SK-N-SH (cell line): ENCODE measurements around the gene DLD. TPM values are rescaled to one million over a fixed set of nuclear protein-coding genes. Genes with fewer than 3 reads are reported as not detected.

Experiments
- CTCF ChIA-PET: fragments of 300-600, 350-600 bp; formaldehyde crosslinking; extraction: SDS; loops from one replicate; lab custom pipeline; 2021; lab: Yijun Ruan, JAX
- POLR2A ChIA-PET: fragments of 350-600 bp; sonication (Branson Sonifier 250); formaldehyde crosslinking; extraction: SDS; loops from one replicate; lab custom pipeline; 2020; ENCODE audit warnings: antibody characterized with exemption, inconsistent platforms; lab: Yijun Ruan, JAX
- DNase-seq: peaks from one replicate; pipeline ENCODE4 v3.0.0; 2012
- H2AFZ ChIP-seq: fragments of 200-600 bp; sonication (generic); 2 replicates; pipeline ENCODE4 v1.8.1; 2016; ENCODE audit warnings: antibody characterized with exemption, mild to moderate bottlenecking, low read depth
- H3F3A ChIP-seq: fragments of 200-600 bp; sonication (generic); replicated peaks from 2 replicates; pipeline ENCODE3; 2016; ENCODE audit warnings: antibody characterized with exemption, mild to moderate bottlenecking; ENCODE audit not compliant: insufficient read depth
- H3K27ac ChIP-seq, 2 experiments: fragments of 200-500 bp in 1 of 2; fragments of 200-600 bp in 1 of 2; sonication (Bioruptor generic) in 1 of 2; sonication (generic), shearing (Covaris generic) in 1 of 2; 2 replicates each; pipeline versions ENCODE4 v1.5.1 to v1.6.1; 2014 to 2016; ENCODE audit warnings: low read depth in 2 of 2, inconsistent platforms in 1 of 2, low read length in 1 of 2, mild to moderate bottlenecking in 1 of 2, mixed read lengths in 1 of 2
- H3K27me3 ChIP-seq: fragments of 200-600 bp; sonication (generic), shearing (Covaris generic); 2 replicates; pipeline ENCODE4 v1.6.1; 2016; ENCODE audit warnings: mixed run types; ENCODE audit not compliant: insufficient read depth
- H3K36me3 ChIP-seq, 2 experiments: fragments of 200-500 bp in 1 of 2; fragments of 200-600 bp in 1 of 2; sonication (Bioruptor generic) in 1 of 2; sonication (generic) in 1 of 2; replicated peaks in 1 of 2; 2 replicates each; pipeline versions ENCODE3 to v1.5.1; 2014 to 2016; ENCODE audit warnings: low read length in 1 of 2, mild to moderate bottlenecking in 1 of 2; ENCODE audit not compliant: insufficient read depth in 2 of 2, control insufficient read depth in 1 of 2
- H3K4me1 ChIP-seq, 2 experiments: fragments of 200-500 bp in 1 of 2; fragments of 200-600 bp in 1 of 2; sonication (Bioruptor generic) in 1 of 2; sonication (generic), shearing (Covaris generic) in 1 of 2; 2 replicates each; pipeline versions ENCODE4 v1.5.1 to v1.6.1; 2014 to 2016; ENCODE audit warnings: low read depth in 1 of 2, low read length in 1 of 2, mixed run types in 1 of 2; ENCODE audit not compliant: insufficient read depth in 2 of 2, control insufficient read depth in 1 of 2
- H3K4me2 ChIP-seq: fragments of 200-600 bp; sonication (generic), shearing (Covaris generic); 2 replicates; pipeline ENCODE4 v1.6.1; 2017; ENCODE audit warnings: mixed run types
- H3K4me3 ChIP-seq, 2 experiments: fragments of 200-500 bp in 1 of 2; fragments of 200-600 bp in 1 of 2; sonication (Bioruptor generic) in 1 of 2; sonication (generic), shearing (Covaris generic) in 1 of 2; 2 replicates each; pipeline versions ENCODE4 v1.5.1 to v1.8.1; 2014 to 2016; ENCODE audit warnings: low read depth in 2 of 2, inconsistent platforms in 1 of 2, low read length in 1 of 2, mild to moderate bottlenecking in 1 of 2, mixed read lengths in 1 of 2, moderate library complexity in 1 of 2
- H3K79me2 ChIP-seq: fragments of 200-600 bp; sonication (generic); 2 replicates; pipeline ENCODE4 v1.8.1; 2017; ENCODE audit warnings: mild to moderate bottlenecking; ENCODE audit not compliant: insufficient read depth
- H3K9ac ChIP-seq: fragments of 200-600 bp; sonication (generic); 2 replicates; pipeline ENCODE4 v1.6.1; 2017; ENCODE audit warnings: mixed run types
- H3K9me2 ChIP-seq: fragments of 200-600 bp; sonication (generic); 2 replicates; pipeline ENCODE4 v1.6.1; 2017; ENCODE audit warnings: mixed run types
- H3K9me3 ChIP-seq: fragments of 200-600 bp; sonication (generic); 2 replicates; pipeline ENCODE4 v1.6.1; 2017; ENCODE audit warnings: mixed run types, mild to moderate bottlenecking, moderate library complexity
- H4K20me1 ChIP-seq: fragments of 200-600 bp; sonication (generic); 2 replicates; pipeline ENCODE4 v1.6.1; 2017; ENCODE audit warnings: mild to moderate bottlenecking, mixed run types; ENCODE audit not compliant: insufficient read depth
- CHD2 ChIP-seq: fragments of 150-350 bp; IDR thresholded peaks from 2 replicates; pipeline ENCODE4 v1.6.1; 2018; ENCODE audit warnings: low read length; ENCODE audit not compliant: partially characterized antibody
- ELF1 ChIP-seq: IDR thresholded peaks from 2 replicates; pipeline ENCODE4 v1.4.0; 2012
- EP300 ChIP-seq, 2 experiments: IDR thresholded peaks; 2 replicates each; pipeline versions ENCODE4 v1.4.0 to v1.6.1; 2012; ENCODE audit warnings: borderline replicate concordance in 1 of 2, low read depth in 1 of 2, low read length in 1 of 2
- FOXJ3 ChIP-seq: sonication (generic); formaldehyde crosslinking; IDR thresholded peaks from 2 replicates; pipeline ENCODE4 v1.5.1; 2020; ENCODE audit warnings: mild to moderate bottlenecking, missing genetic modification reagents
- FOXM1 ChIP-seq: IDR thresholded peaks from 2 replicates; pipeline ENCODE4 v1.4.0; 2012; ENCODE audit warnings: low read depth, mild to moderate bottlenecking
- GABPA ChIP-seq: IDR thresholded peaks from 2 replicates; pipeline ENCODE4 v1.4.0; 2012; ENCODE audit warnings: low read depth, mild to moderate bottlenecking
- GATA2 ChIP-seq: sonication (generic); formaldehyde crosslinking; IDR thresholded peaks from 2 replicates; pipeline ENCODE4 v1.5.0; 2020; ENCODE audit warnings: mild to moderate bottlenecking, missing genetic modification reagents
- JUND ChIP-seq: IDR thresholded peaks from 2 replicates; pipeline ENCODE4 v1.4.0; 2012
- MEF2A ChIP-seq: IDR thresholded peaks from 2 replicates; pipeline ENCODE4 v1.4.0; 2012; ENCODE audit warnings: low read depth, borderline replicate concordance
- NFIC ChIP-seq: IDR thresholded peaks from 2 replicates; pipeline ENCODE4 v1.4.0; 2012; ENCODE audit warnings: borderline replicate concordance
- RAD21 ChIP-seq: IDR thresholded peaks from 2 replicates; pipeline ENCODE4 v1.6.1; 2012; ENCODE audit warnings: mild to moderate bottlenecking, low read length
- RCOR1 ChIP-seq: fragments of 150-350 bp; IDR thresholded peaks from 2 replicates; pipeline ENCODE4 v1.6.1; 2017; ENCODE audit warnings: antibody characterized with exemption, low read length
- RFX5 ChIP-seq: IDR thresholded peaks from 2 replicates; pipeline ENCODE4 v1.6.1; 2012; ENCODE audit warnings: mild to moderate bottlenecking, improper control_type of control experiment, low read length
- RXRA ChIP-seq: IDR thresholded peaks from 2 replicates; pipeline ENCODE4 v1.4.0; 2012; ENCODE audit warnings: low read depth, mild to moderate bottlenecking, borderline replicate concordance
- SIN3A ChIP-seq: IDR thresholded peaks from 2 replicates; pipeline ENCODE4 v1.6.1; 2012; ENCODE audit warnings: low read depth, mild to moderate bottlenecking, low read length, moderate library complexity, borderline replicate concordance
- SMC3 ChIP-seq: IDR thresholded peaks from 2 replicates; pipeline ENCODE4 v1.6.1; 2012; ENCODE audit warnings: low read depth, low read length, improper control_type of control experiment
- TAF1 ChIP-seq: IDR thresholded peaks from 2 replicates; pipeline ENCODE4 v1.6.1; 2012; ENCODE audit warnings: low read depth, mild to moderate bottlenecking, low read length, moderate library complexity, borderline replicate concordance
- TCF12 ChIP-seq: IDR thresholded peaks from 2 replicates; pipeline ENCODE4 v1.4.0; 2012
- YY1 ChIP-seq: IDR thresholded peaks from 2 replicates; pipeline ENCODE4 v1.4.0; 2012; ENCODE audit warnings: low read depth, mild to moderate bottlenecking
- WGBS: methylation state at CpG from one replicate; pipeline ENCODE4 v1.1.6; 2017; ENCODE audit warnings: low lambda C conversion rate; 5-methylcytosine and 5-hydroxymethylcytosine counted together
- polyA plus RNA-seq, 3 experiments: library from polyadenylated mRNA; depleted of rRNA; stranded (reverse); fragments of >200 nt; gene quantifications; 2 replicates each; pipeline ENCODE4 v1.2.3, GENCODE V29; 2012
- TF ChIP-seq, protein P1 (sequence below): fragments of 150-350 bp; IDR thresholded peaks from 2 replicates; pipeline ENCODE4 v1.6.1; 2017; ENCODE audit warnings: antibody characterized with exemption, low read length, low read depth, borderline replicate concordance
- TF ChIP-seq, protein P2 (sequence below): IDR thresholded peaks from 2 replicates; pipeline ENCODE4 v1.4.0; 2012; ENCODE audit warnings: low read depth, borderline replicate concordance
- TF ChIP-seq, protein P3 (sequence below): fragments of 200-600 bp; sonication (generic); IDR thresholded peaks from 2 replicates; pipeline ENCODE4 v1.6.1; 2017; ENCODE audit warnings: antibody characterized with exemption, mild to moderate bottlenecking, moderate library complexity
- TF ChIP-seq, protein P4 (sequence below): IDR thresholded peaks from 2 replicates; pipeline ENCODE4; 2012
- TF ChIP-seq, protein P5 (sequence below): IDR thresholded peaks from 2 replicates; pipeline ENCODE4 v1.4.0; 2012; ENCODE audit warnings: low read depth, borderline replicate concordance
- TF ChIP-seq, protein P6 (sequence below): IDR thresholded peaks from 2 replicates; pipeline ENCODE4 v1.4.0; 2012; ENCODE audit warnings: low read depth

The DLD gene
- polyA plus RNA-seq, 1 of the 3 experiments (the other 2 are of a cell fraction), result 140 TPM

DNA sequence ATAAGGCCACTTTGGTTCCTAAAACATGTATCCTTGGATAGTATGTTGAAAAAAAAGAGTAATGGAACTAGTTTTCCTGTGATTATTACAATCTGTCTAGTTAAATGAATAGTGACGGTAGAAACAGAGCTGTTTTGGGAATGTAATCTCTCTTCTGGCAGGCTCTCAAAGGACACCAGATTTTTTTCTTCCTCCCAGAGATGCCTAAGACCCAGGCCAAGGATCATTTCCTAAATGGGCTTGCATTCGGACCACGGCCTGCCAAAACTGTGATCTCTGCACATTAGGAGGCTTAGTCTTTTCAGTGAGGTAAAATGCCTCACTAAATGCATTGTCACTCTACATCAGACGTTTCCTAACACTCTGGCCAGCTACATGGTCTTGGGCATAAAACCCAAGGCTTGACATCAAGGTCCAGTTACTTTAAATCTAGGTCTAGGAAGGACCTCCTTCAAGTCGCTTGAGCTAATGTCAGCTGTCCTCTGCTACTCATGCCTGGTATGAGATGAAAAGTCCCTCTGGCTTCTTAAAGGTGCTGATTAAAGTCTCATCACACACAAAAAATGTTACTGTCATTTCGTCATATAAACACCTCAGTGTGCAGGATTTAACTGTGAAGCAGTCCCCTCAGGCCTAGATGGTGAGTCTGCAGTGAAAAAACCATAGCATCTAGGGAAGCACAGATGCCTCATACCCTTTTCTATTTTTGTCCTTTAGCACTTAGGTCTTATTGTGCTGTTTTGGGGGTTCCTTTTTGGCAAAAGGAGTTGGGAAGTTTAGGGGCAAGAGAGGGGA, 47.7 kb downstream of the DLD start:
- ChIA-PET CTCF (interaction anchor here (1.3 to 3.6 kb wide), 2 partner anchors 59 to 207 kb away, joined by 3 to 20 read pairs; no protein-coding TSS in a partner anchor), POLR2A (interaction anchor here (1.0 kb wide), 1 partner anchor 25 kb away, joined by 3 read pairs; no protein-coding TSS in a partner anchor)
- Histone ChIP-seq H3K9ac (peak overlapping the region; percentile 50), H3K79me2 (peaks cover 24% of the 10 kb centered on the region), H4K20me1 (no peaks in the 10 kb centered on the region), H3K4me2 (peak overlapping the region; percentile 48), H3K27me3 (no peaks in the 10 kb centered on the region), H3K4me3 (no peak overlapping the region), H3F3A (peaks cover 100% of the 10 kb centered on the region), H3K4me1 (peaks cover 48 to 71% of the 10 kb centered on the region in 2 experiments), H2AFZ (no peak overlapping the region), H3K27ac (peak overlapping the region; percentile 95 to 98), H3K9me2 (no peaks in the 10 kb centered on the region), H3K9me3 (no peaks in the 10 kb centered on the region), H3K36me3 (peaks cover 66 to 88% of the 10 kb centered on the region in 2 experiments)
- 55% methylated on average over 6 of the region's 6 CpGs for WGBS
- TF ChIP-seq MEF2A (0 out of 2 replicates have a peak, but pooled peaks have one; percentile 35), YY1 (no peak), SIN3A (no peak), FOXJ3 (no peak), RFX5 (no peak), NFIC (peak; percentile 70), SMC3 (0 out of 2 replicates have a peak, but pooled peaks have one; percentile 2), EP300 (IDR thresholded peaks at IDR 0.05; ENCODE audit: borderline replicate concordance in 1 of 2, low read depth in 1 of 2, low read length in 1 of 2) (peak; percentile 46 to 63; a peak in 2 of 4 replicates), GABPA (no peak), RAD21 (no peak), RXRA (peak; percentile 26; the same call in 1 of the 2 replicates), ELF1 (no peak), JUND (no peak), TAF1 (no peak), RCOR1 (no peak), CHD2 (no peak), FOXM1 (no peak), GATA2 (CRISPR knock-in tag) (no peak), TCF12 (peak; percentile 73)
- TF ChIP-seq, protein P1, sequence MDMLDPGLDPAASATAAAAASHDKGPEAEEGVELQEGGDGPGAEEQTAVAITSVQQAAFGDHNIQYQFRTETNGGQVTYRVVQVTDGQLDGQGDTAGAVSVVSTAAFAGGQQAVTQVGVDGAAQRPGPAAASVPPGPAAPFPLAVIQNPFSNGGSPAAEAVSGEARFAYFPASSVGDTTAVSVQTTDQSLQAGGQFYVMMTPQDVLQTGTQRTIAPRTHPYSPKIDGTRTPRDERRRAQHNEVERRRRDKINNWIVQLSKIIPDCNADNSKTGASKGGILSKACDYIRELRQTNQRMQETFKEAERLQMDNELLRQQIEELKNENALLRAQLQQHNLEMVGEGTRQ, result no peak
- TF ChIP-seq, protein P2, sequence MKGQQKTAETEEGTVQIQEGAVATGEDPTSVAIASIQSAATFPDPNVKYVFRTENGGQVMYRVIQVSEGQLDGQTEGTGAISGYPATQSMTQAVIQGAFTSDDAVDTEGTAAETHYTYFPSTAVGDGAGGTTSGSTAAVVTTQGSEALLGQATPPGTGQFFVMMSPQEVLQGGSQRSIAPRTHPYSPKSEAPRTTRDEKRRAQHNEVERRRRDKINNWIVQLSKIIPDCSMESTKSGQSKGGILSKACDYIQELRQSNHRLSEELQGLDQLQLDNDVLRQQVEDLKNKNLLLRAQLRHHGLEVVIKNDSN, result no peak
- TF ChIP-seq, protein P3, sequence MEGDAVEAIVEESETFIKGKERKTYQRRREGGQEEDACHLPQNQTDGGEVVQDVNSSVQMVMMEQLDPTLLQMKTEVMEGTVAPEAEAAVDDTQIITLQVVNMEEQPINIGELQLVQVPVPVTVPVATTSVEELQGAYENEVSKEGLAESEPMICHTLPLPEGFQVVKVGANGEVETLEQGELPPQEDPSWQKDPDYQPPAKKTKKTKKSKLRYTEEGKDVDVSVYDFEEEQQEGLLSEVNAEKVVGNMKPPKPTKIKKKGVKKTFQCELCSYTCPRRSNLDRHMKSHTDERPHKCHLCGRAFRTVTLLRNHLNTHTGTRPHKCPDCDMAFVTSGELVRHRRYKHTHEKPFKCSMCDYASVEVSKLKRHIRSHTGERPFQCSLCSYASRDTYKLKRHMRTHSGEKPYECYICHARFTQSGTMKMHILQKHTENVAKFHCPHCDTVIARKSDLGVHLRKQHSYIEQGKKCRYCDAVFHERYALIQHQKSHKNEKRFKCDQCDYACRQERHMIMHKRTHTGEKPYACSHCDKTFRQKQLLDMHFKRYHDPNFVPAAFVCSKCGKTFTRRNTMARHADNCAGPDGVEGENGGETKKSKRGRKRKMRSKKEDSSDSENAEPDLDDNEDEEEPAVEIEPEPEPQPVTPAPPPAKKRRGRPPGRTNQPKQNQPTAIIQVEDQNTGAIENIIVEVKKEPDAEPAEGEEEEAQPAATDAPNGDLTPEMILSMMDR, result no peak
- TF ChIP-seq, protein P4, sequence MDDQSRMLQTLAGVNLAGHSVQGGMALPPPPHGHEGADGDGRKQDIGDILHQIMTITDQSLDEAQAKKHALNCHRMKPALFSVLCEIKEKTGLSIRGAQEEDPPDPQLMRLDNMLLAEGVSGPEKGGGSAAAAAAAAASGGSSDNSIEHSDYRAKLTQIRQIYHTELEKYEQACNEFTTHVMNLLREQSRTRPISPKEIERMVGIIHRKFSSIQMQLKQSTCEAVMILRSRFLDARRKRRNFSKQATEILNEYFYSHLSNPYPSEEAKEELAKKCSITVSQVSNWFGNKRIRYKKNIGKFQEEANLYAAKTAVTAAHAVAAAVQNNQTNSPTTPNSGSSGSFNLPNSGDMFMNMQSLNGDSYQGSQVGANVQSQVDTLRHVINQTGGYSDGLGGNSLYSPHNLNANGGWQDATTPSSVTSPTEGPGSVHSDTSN, result peak; percentile 75
- TF ChIP-seq, protein P5, sequence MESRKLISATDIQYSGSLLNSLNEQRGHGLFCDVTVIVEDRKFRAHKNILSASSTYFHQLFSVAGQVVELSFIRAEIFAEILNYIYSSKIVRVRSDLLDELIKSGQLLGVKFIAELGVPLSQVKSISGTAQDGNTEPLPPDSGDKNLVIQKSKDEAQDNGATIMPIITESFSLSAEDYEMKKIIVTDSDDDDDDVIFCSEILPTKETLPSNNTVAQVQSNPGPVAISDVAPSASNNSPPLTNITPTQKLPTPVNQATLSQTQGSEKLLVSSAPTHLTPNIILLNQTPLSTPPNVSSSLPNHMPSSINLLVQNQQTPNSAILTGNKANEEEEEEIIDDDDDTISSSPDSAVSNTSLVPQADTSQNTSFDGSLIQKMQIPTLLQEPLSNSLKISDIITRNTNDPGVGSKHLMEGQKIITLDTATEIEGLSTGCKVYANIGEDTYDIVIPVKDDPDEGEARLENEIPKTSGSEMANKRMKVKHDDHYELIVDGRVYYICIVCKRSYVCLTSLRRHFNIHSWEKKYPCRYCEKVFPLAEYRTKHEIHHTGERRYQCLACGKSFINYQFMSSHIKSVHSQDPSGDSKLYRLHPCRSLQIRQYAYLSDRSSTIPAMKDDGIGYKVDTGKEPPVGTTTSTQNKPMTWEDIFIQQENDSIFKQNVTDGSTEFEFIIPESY, result no peak
- TF ChIP-seq, protein P6, sequence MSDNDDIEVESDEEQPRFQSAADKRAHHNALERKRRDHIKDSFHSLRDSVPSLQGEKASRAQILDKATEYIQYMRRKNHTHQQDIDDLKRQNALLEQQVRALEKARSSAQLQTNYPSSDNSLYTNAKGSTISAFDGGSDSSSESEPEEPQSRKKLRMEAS, result no peak
- no peak for DNase-seq
